ENCODE results near the gene ORMDL1.
A peak's percentile ranks its signal among the peaks of the same experiment; 100 is the strongest.
"Not testable (repeated sequence)": the region's sequence is repeated elsewhere in the genome, so short reads cannot be mapped to it uniquely, and the experiment has no call there.

ORMDL1 gene

DNA sequence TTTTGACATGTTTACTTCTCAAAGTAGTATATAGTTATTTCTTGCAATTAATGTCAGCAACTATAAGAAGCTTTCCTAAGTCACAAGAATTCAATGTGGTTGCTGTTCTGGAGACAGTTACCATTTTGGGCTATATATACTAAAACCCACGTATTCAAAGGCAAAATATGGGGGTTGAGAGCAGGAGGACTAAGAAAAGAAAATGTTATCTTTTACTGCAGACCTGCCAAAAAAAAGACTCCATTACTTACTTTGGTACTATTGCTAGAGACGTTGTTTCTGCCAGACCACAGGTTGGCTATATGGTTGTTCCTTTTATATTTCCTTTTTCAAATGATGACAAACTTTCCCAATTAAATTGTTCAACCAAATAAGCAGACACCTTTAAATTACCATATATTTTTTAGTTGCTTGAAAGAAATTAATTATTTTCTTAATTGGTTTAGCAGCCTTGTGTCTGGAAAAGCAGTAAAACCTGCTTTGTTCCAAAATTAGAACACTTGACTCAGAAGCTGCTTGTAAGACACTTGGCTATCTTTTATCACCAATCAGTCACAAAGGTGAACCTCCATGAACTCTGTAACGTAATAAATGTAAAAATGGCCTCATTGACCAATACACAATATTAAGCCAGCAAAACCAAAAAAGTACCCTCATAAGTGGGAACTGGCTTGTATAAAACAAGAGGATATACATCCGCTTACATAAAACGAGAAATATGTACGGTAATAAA, 13.4 kb downstream of the ORMDL1 start:
- DNase-seq (ENCODE audit: low read depth) = no peak

DNA sequence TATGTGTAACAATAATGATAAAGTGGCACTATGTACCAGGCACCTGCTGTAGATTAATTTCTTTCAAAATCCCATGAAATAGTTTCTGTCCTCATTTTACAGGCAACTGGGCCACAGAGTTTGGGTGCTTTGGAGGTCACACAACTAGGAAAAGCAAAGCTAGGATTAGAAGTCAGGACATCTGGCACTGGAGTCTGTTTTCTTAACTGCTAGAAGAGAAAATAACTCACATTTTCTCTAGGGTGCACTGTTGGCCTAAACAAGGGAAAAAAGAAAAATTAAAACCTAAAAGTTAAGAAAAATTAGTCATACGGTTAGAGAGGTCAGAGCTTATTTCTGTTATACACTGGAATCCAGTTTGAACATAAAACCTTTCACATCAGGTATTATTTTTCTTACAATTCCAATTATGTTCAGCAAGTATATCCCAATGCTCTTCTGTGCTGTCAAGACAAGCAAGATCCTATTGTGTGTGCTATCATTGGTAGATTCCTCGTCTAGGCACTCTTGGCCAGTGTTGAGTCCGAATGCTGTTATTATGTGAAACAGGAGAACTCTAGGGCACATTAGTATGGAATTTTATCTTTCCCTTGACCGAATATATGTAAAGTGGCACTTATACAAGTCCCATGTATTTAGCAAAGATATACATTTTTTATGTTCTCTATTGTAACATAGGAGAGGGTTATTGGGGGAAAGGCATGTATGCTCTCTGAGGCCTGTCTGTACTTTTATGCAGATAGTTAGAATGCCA, 20.1 kb downstream of the ORMDL1 start:
- DNase-seq (ENCODE audit: low read depth) = no peak

DNA sequence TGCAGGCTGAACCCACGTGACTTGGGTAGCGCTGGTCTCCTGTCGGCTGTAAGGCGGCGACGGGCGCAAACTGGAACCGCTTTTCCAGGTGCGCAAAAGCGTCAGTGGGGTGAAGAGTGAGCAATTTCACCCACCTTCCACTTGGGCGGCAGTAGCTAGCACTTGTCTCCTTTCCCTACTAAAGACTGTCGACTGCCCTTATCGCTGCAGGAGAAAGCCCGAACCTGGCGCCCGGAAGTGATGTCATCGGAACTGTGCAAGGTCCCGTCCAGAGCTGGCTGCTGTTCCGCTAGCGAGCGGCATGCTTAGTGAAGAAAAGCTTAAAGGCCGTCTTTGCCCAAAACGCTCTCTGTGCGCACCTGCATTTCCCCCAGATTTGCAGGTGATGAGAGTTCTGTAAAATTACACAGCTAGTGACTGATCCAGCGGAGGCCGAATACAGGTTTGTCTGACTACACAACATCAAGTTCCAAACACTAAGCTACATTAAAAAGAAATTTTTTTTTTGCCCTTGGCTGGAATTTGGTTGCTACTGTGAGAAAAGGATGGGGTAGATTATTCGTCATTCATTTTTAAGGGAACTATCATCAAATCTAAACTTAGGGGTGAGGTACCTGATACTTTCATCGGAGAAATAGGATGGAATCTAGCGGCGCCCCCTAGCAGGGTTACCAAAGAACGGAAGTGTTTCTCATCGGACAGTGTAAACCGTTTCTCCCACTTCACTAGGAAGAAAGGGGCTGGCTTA, 21.4 kb downstream of the ORMDL1 start, which contains the start of gene OSGEPL1:
OSGEPL1 (minus strand) TSS at position 242 of the 748 bp plus-strand sequence. CDS start 1,152 bp downstream, outside the sequence.
- peak; percentile 85 for DNase-seq (ENCODE audit: low read depth)

DNA sequence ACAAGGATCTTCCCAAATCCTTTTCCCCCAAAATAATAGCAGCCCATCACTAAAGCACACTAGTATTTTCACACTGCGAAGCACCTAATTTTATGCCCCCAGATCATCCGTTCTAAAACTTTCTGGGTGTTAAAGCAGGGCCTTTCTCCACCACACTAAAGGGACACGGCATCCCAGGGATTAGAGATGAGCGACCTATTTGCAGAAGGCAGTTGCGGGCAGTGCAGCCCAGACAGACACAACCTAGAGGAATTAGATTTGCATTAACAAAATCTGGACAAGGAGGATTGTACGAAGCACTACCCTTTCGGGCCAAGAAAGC, 21.9 kb downstream of the ORMDL1 start:
- no peak for DNase-seq (ENCODE audit: low read depth)

DNA sequence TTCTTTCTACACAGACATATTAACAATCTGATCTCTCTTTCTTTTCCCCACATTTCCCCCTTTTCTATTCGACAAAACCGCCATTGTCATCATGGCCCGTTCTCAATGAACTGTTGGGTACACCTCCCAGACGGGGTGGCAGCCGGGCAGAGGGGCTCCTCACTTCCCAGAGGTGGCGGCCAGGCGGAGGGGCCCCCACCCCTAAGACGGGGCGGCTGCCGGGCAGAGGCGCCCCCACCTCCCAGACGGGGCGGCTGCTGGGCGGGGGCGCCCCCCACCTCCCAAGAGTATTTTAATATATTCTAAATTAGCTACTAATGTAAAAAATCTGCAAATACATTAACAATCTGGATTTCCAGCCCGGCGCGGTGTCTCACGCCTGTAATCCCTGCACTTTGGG, 24.0 kb downstream of the ORMDL1 start:
- not testable (repeated sequence) for DNase-seq (ENCODE audit: low read depth)

DNA sequence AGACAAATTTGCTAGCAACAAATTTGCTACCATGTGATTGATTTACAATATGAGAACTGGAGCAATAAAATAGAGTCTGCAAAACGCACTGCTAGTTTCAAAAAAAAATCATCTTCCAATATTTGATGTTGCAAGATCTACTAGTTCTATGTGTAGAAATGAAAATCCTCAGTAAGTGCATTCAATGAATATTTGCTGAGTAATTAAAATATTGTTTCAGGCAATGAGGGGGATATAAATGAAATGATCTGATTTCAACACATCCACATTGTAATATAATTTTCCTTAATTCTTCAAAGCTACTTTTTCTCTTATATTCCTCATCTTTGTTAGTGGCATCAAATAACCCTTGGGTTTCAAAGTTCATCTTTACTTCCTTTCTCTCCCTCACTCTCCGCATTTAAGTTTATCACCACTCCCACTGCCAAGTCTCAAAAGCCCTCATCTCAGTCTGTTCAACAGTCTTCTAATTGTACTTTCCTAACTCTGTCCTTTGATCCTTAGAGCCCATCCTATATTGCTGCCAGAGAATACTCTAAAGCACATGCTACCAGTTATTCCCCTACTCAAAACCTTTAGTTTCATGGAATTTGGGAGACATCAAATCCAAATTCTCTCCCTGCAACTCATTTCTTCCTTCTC, 27.7 kb downstream of the ORMDL1 start:
- no peak for DNase-seq (ENCODE audit: low read depth)

DNA sequence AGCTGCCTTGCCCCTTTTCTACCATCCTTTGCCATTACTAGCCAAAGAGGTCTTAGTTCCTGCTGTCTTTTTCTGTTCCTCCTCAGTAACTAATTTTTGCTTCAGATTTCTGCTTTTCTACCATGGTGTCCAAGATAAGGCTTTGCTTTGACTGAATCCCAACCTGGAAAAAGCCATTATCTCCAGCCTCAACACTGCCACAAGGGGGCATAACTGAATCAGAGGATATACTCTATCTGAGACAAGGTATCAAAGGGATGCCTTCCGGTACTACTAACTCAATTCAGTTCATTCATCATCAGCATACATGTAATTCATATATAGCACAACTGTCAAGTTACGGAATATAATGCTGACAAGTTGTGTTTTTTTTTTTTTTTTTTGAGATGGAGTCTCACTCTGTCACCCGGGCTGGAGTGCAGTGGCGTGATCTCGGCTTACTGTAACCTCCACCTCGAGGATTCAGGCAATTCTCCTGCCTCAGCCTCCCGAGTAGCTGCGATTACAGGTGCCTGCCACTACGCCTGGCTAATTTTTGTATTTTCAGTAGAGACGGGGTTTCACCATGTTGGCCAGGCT, 33.0 kb downstream of the ORMDL1 start:
- DNase-seq (ENCODE audit: low read depth) = peak; percentile 14

DNA sequence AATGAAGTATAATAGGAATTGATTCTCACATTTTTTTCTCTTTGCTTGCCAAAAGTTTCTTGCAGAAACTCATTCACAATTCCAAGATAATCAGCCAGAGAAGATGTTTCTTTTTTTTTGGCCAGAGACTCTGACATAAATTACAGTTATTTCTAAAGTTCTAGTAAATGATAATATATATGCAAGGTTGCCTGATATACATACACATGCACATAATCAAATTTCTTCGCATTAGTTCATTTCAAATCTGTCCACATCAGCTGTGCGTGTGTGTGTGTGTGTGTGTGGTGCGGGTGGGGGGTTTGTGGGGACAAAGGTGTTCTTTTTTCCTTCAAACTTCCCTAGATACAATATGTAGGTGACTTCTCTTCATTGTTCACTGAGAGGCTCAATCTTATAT, 54.7 kb downstream of the ORMDL1 start:
- no peak for DNase-seq (ENCODE audit: low read depth)

DNA sequence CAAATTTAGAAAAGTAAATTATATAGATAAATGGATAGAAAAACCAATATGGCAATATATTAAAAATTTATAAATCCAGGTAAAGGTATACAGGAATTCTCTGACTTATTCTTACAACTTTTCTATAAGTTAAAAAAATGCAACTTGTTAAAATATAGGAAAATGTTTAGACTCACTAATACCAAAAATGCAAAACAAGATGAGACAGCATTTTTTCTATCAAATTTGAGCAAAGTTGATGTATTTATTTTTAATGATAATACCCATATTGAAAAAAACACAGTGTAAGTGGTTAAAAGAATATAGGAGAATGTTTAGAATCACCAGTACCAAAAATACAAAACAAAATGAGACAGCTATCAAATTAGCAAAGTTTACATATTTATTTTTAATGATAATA, 57.3 kb downstream of the ORMDL1 start:
- DNase-seq (ENCODE audit: low read depth) = no peak

DNA sequence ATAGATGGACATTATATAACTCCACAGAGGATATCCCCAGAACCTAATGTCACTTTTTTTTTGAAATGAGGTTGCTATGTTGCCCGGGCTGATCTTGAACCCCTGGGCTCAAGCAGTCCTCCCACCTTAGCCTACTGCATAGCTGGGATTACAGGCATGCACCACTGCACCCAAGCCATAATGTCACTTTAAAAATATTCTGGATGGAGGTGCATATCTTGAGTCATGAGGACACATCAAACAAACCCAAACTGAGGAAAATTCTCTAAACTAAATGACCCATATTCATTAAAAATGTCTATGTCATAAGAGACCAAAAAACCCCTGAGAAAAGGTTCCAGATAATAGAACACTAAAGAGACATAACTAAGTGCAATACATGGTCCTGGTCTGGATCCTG, 57.9 kb downstream of the ORMDL1 start:
- DNase-seq (ENCODE audit: low read depth) = no peak

DNA sequence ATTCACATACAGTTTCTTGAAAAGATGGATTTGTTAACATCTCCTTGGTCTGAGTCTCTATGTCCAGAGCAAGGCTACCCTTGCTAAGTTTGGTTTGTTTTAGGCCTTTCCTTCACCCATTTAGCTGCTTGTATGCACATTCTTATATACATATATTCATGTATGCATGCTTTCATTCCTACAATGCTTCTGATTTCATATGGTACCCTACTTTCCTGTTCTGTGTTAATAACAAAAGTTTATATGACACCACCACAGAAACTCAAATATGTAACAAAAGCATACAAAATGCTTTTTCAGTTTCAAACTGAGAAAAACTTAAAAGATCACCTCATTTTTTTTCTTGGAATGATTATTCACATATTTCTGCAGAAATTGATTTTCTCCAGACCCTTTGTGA, 60.9 kb downstream of the ORMDL1 start:
- no peak for DNase-seq (ENCODE audit: low read depth)
